ENCODE data around the gene MCFD2.

GRCh38 chr2:46939626-46940359 lies 24.2 kb upstream of the MCFD2 start:
- TF ChIP-seq EZH2phosphoT487 (IDR thresholded peaks at IDR 0.05; ENCODE audit: low read depth, severe bottlenecking, unreplicated experiment): no peak
- TF ChIP-seq CTCF (IDR thresholded peaks at IDR 0.05; ENCODE audit: poor library complexity): no peak
